Measurements from ENCODE around the gene KCTD5. TPM values are rescaled to one million over a fixed set of nuclear protein-coding genes. Genes with fewer than 3 reads are reported as not detected.

Gene KCTD5
- total RNA-seq, 5 donors from 2014 or later (not counting 1 experiment from before 2014, with no cell fraction given): 19.5 to 29.1 (median 26.3) TPM

- Mint-ChIP-seq H3K36me3 (peaks cover 60% of the 10 kb centered on the region), H3K27me3 (no peaks in the 10 kb centered on the region), H3K9me3 (no peaks in the 10 kb centered on the region), H3K4me3 (peak overlapping the region in 1 of 3 donors; percentile 6), H3K27ac (no peak overlapping the region), H3K4me1 (peaks cover 56 to 71% (median 63%) of the 10 kb centered on the region in 3 donors)
- Histone ChIP-seq H3K9me3 (no peaks in the 10 kb centered on the region), H3K36me3 (ENCODE audit: control insufficient read depth in 2 of 2, extremely low read depth in 1 of 2, insufficient read depth in 1 of 2, low read length in 1 of 2) (peaks cover 10 to 64% of the 10 kb centered on the region in 2 donors), H3K27me3 (replicated peaks in 1 of 2; ENCODE audit: control insufficient read depth in 2 of 2, extremely low read depth in 1 of 2, insufficient read depth in 2 of 2, low read length in 1 of 2) (no peaks in the 10 kb centered on the region), H3K4me3 (ENCODE audit: control insufficient read depth in 1 of 2, extremely low read depth in 1 of 2, low read length in 1 of 2) (no peak overlapping the region), H3K4me1 (ENCODE audit: control insufficient read depth in 1 of 2, extremely low read depth in 1 of 2, insufficient read depth in 2 of 2, low read length in 2 of 2) (peaks cover 19 to 35% of the 10 kb centered on the region in 2 experiments), H3K27ac (ENCODE audit: low read length) (no peak overlapping the region)
- ATAC-seq (replicated peaks in 1 of 4) (no peak), DNase-seq (no peak)
- ChIA-PET POLR2A (interaction anchor here in 1 of 2 donors (0.6 to 1.9 kb wide), 2 partner anchors 10 to 18 kb away, joined by 3 to 13 read pairs; no protein-coding TSS in a partner anchor), CTCF (no interaction called here)
- 96% methylated on average over 10 of the region's 11 CpGs for WGBS (ENCODE audit: insufficient coverage)
These were observed 75.0 kb downstream of the KCTD5 start for GRCh38 chr16:2757344-2757743.

Other genes with a start within 250 kb of the KCTD5 start
- gene TEDC2, start 222.4 kb upstream of the KCTD5 start, total RNA-seq: 1 to 10 TPM in 2 of 5 donors, under 1 TPM in 3; 0.85 to 1.8 (median 0.93) TPM
- gene NTN3, start 211.2 kb upstream of the KCTD5 start, total RNA-seq: not detected
- gene TBC1D24, start 207.4 kb upstream of the KCTD5 start, total RNA-seq: 10 to 100 TPM in 3 of 5 donors, 1 to 10 TPM in 2; 8.3 to 22.2 (median 10.7) TPM
- 100 to 1,000 TPM; 122 to 161 (median 128) TPM for gene ATP6V0C, start 168.6 kb upstream of the KCTD5 start, total RNA-seq
- gene AMDHD2, start 162.2 kb upstream of the KCTD5 start, total RNA-seq: 100 to 1,000 TPM; 104 to 215 (median 122) TPM
- gene CEMP1, start 151.1 kb upstream of the KCTD5 start, total RNA-seq: 1 to 10 TPM in 3 of 5 donors, under 1 TPM in 1, not detected in 1; 0.26 to 3.1 (median 1.1) TPM
- gene PDPK1, start 144.5 kb upstream of the KCTD5 start, total RNA-seq: 10 to 100 TPM; 49.8 to 68.4 (median 67.3) TPM
- 1 to 10 TPM in 3 of 5 donors, under 1 TPM in 2; 0.70 to 2.0 (median 1.1) TPM for gene PRSS27, start 37.7 kb downstream of the KCTD5 start, total RNA-seq
- gene SRRM2, start 70.1 kb downstream of the KCTD5 start, total RNA-seq: 1,000 to 10,000 TPM in 2 of 5 donors, 100 to 1,000 TPM in 3; 784 to 1,343 (median 947) TPM
- 100 to 1,000 TPM in 4 of 5 donors, 10 to 100 TPM in 1; 71.8 to 153 (median 131) TPM for gene ELOB, start 94.8 kb downstream of the KCTD5 start, total RNA-seq
- gene PRSS33, start 105.0 kb downstream of the KCTD5 start, total RNA-seq: not detected
- not detected for gene PRSS41, start 115.9 kb downstream of the KCTD5 start, total RNA-seq
- gene PRSS21, start 134.7 kb downstream of the KCTD5 start, total RNA-seq: 1 to 10 TPM in 4 of 5 donors, under 1 TPM in 1; 0.90 to 8.3 (median 3.3) TPM
- under 1 TPM in 1 of 5 donors, not detected in 4; 0.43 TPM for gene ZG16B, start 147.8 kb downstream of the KCTD5 start, total RNA-seq
- 1 to 10 TPM in 3 of 5 donors, under 1 TPM in 1, not detected in 1; 0.56 to 2.6 (median 1.4) TPM for gene PRSS22, start 175.6 kb downstream of the KCTD5 start, total RNA-seq
- 10 to 100 TPM; 12.1 to 31.4 (median 25.6) TPM for gene FLYWCH2, start 200.7 kb downstream of the KCTD5 start, total RNA-seq
- gene FLYWCH1, start 229.4 kb downstream of the KCTD5 start, total RNA-seq: 100 to 1,000 TPM in 3 of 5 donors, 10 to 100 TPM in 2; 83.0 to 144 (median 106) TPM

Measured in T-cell (primary cell).